ENCODE results near the gene TSHZ2. TPM values are rescaled to one million over a fixed set of nuclear protein-coding genes. Genes with fewer than 3 reads are reported as not detected.

The TSHZ2 gene
- total and polyA plus RNA-seq, 9 of the 15 experiments (the other 6 are each of a cell fraction or from before 2014, with no cell fraction given): 0.03 to 0.20 (median 0.05) TPM; not detected in 4

GRCh38 chr20:53032478-53032932, 60.3 kb downstream of the TSHZ2 start:
- no TSS peak for BruUV-seq (replicated peaks)
- Histone ChIP-seq H3K27ac (ENCODE audit: extremely low read depth, low read depth, low read length) (no peak overlapping the region), H3K27me3 (ENCODE audit: control insufficient read depth in 2 of 2, insufficient read depth in 2 of 2, low read length in 2 of 2) (peaks cover under 1% of the 10 kb centered on the region in 2 experiments; a peak in 4 of 5 replicates), H4K20me1 (replicated peaks; ENCODE audit: control insufficient read depth, insufficient read depth, low read length) (no peaks in the 10 kb centered on the region), H3K4me2 (ENCODE audit: insufficient read depth, low read length) (no peak overlapping the region), H3K9ac (ENCODE audit: insufficient read depth in 1 of 2, low read depth in 2 of 2, low read length in 2 of 2) (no peak overlapping the region), H3K79me2 (ENCODE audit: control insufficient read depth, insufficient read depth, low read length) (no peaks in the 10 kb centered on the region), H2AFZ (ENCODE audit: low read depth, low read length) (no peak overlapping the region), H3K36me3 (ENCODE audit: control insufficient read depth, insufficient read depth, low read length) (no peaks in the 10 kb centered on the region), H3K9me3 (replicated peaks; ENCODE audit: control insufficient read depth, insufficient read depth, low read depth, low read length) (no peaks in the 10 kb centered on the region), H3K4me1 (replicated peaks in 1 of 2; ENCODE audit: control insufficient read depth in 2 of 2, insufficient read depth in 2 of 2, low read length in 2 of 2) (no peaks in the 10 kb centered on the region), H3K4me3 (no peak overlapping the region), H3K9me1 (ENCODE audit: control insufficient read depth, insufficient read depth, low read length) (no peaks in the 10 kb centered on the region)
- 3% methylated on average over 4 of the region's 5 CpGs for WGBS (ENCODE audit: insufficient coverage, low coverage, missing lambda C conversion rate)
- FAIRE-seq (no peak), DNase-seq (ENCODE audit: extremely low read depth in 1 of 4, low spot score in 3 of 4) (no peak), ATAC-seq (no peak)
- ChIA-PET POLR2A (no interaction called here), CTCF (ENCODE audit: low intra/inter-chr PET ratio) (interaction anchor here (0.6 kb wide), 1 partner anchor 71 kb away, joined by 3 read pairs; no protein-coding TSS in a partner anchor)
- in situ Hi-C loops (cut with MboI) (no loop called here), intact Hi-C loops (cut with micrococcal nuclease) (no loop called here)
- TF ChIP-seq HEY1 (CRISPR knock-in tag; IDR thresholded peaks at IDR 0.05; ENCODE audit: borderline replicate concordance): no peak
- TF ChIP-seq GABPB2 (CRISPR knock-in tag; conservative IDR thresholded peaks at IDR 0.05): no peak
- TF ChIP-seq GATA2 (CRISPR knock-in tag; IDR thresholded peaks at IDR 0.05): no peak
- TF ChIP-seq ZNF586 (CRISPR knock-in tag; conservative IDR thresholded peaks at IDR 0.05): no peak
- TF ChIP-seq PHB2 (IDR thresholded peaks at IDR 0.05; ENCODE audit: low read depth): no peak
- TF ChIP-seq TCFL5 (CRISPR knock-in tag; conservative IDR thresholded peaks at IDR 0.05): no peak
- TF ChIP-seq RBM22 (IDR thresholded peaks at IDR 0.05; ENCODE audit: low read depth, low read length, poor library complexity, severe bottlenecking): no peak
- no peak for TF ChIP-seq ERF (CRISPR knock-in tag; IDR thresholded peaks at IDR 0.05)
- TF ChIP-seq CEBPB (tag; IDR thresholded peaks at IDR 0.05): peak; percentile 68
- TF ChIP-seq CEBPG (CRISPR knock-in tag; IDR thresholded peaks at IDR 0.05): no peak
- TF ChIP-seq CEBPG (tag; conservative IDR thresholded peaks at IDR 0.05 in 1 of 2, IDR thresholded peaks at IDR 0.05 in 1 of 2): peak; percentile 14 to 83; a peak in 2 of 4 replicates
